Measurements from ENCODE around the gene POTEH.
"Not testable (repeated sequence)": the region's sequence is repeated elsewhere in the genome, so short reads cannot be mapped to it uniquely, and the experiment has no call there.

The POTEH gene

DNA sequence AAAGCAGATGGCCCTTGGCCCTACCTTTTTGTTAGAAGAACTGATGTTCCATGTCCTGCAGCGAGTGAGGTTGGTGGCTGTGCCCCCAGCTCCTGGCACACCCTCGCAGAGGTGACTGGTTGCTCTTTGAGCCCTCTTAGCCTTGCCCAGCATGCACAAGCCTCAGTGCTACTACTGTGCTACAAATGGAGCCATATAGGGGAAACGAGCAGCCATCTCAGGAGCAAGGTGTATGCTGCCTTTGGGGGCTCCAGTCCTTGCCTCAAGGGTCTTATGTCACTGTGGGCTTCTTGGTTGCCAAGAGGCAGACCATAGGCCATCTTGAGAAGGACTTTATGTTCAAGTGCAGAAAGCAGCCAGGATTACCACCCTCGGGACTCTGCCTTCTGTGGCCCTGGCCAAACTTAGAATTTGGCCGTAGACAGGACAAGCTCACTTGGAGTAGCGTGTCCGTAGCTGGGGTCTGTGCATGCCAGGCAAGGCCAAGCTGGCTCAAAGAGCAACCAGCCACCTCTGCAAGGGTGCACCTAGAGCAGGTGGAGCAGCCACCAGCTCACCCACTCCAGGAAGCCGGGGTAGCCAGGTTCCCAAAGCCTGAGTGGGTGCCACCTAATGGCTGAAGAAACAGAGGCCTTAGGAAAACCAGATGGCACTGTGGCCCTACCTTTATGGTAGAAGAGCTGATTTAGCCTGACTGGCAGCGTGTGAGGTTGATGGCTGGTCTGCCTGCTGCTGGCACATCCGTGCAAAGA is 48.5 kb downstream of the POTEH start:
- not testable (repeated sequence) for DNase-seq

GRCh38 chr22:15738909-15739391 is 49.1 kb downstream of the POTEH start:
- DNase-seq: not testable (repeated sequence)

DNA sequence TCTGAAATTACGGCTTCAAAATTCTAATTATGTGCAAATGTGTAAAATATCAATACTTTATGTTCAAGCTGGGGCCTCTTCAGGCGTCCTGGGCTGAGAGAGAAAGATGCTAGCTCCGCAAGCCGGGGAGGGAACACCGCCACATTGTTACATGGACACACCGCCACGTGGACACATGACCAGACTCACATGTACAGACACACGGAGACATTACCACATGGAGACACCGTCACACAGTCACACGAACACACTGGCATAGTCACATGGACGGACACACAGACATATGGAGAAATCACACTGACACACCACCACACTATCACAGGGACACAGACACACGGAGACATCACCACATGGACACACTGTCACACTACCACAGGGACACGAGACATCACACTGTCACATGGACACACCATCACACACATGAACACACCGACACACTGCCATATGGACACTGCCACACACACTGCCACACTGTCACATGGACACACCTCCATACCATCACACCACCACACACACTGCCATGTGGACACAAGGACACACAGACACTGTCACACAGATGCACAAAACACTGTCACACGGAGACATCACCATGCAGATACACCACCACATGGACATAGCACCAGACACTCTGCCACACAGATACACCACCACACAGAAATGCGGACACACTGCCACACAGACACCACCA is 58.0 kb downstream of the POTEH start:
- DNase-seq: not testable (repeated sequence)

DNA sequence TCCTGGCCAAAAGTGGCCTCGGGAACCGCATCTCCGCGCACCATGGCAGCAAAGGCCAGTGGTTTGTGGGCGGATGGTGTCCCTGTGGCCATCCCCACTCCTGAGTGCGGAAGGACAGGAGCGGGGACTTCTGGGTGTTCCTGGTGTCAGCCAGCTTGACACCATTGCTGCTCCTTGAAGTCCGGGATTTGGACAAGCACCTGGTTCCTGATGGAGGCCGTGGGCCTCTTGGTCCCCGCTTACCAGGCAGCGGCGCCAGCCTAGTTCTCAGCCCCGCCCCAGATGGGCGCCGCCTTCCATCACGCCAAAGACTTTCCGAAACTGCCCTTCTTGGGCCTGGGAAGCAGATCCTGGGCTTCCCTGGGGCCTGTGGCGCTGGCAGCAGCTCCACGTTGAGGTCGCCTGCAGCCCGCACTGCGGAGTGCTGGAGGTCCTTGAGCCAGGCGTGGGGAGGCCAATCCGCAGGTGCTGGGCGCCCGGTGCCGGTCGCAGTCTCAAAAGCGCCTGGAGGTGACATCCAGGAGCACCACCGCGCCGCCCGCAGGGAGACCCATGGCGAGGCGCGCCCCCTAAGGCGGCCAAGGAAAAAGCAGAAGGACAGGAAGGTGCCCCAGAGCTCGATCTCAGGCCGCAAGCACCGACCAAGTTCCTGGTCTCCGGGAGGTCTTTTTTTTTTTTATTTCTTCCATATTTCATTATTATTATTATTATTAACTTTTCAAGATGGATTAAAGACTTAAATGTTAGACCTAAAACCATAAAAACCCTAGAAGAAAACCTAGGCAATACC is 59.5 kb downstream of the POTEH start:
- peak; percentile 4 for DNase-seq

DNA sequence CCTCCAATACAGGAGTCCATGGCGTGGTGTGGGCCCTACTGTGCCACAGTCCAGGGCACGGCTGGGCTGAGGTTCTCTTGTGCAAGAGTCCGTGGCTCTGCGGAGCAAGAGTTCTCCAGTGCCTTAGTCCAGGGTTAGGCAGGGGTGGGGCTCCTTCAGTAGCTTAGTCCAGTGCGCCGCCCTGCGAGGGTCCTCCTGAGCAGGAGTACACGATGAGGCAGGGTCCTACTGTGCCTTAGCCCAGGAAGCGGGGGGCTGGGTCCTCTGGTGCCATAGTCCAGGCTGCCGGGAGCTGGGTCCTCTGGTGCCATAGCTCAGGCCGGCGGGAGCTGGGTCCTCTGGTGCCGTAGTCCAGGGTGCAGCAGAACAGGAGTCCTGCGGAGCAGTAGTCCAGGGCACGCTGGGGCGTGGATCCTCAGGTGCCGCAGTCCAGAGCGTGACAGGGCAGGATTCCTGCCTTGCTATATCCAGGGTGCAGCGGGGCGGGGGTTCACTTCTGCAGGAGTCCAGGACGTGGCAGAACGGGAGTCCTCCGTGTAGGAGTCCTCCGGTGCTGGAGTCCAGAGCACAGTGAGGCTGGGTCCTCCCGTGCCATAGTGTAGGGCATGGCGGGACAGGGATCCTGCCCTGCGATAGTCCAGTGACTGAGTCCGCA is 69.7 kb downstream of the POTEH start:
- not testable (repeated sequence) for DNase-seq

- DNase-seq: not testable (repeated sequence)
Observed at GRCh38 chr22:15760388-15761150, 70.7 kb downstream of the POTEH start.

DNA sequence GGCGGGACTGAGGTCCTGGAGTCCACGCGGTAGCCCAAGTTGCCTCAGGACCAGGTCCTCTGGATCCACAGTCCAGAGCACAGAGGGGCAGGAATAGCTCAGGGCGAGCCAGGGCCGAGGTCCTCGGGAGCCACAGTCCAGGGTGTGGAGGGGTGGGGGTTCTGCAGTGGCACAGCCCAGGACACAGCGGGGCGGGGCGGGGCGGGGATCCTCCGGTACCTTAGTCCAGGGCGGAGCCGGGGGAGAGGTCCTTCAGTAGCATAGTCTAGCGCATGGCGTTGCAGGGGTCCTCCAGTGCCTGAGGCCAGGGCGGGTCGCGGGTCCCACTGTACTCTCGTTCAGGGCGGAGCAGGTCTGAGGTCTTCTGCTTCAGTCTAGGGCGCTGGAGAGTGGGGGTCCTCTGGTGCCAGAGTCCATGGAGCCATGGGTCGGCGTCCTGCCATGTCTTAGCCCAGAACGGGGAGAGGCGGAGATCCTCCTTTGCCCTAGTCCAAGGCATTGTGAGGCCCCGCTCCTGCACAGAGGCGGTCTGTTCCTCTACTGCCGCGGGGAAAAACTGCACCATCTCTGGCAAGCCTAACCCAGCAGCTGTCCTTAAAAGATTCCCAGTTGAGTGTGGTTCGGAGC is 71.4 kb downstream of the POTEH start:
- not testable (repeated sequence) for DNase-seq

DNA sequence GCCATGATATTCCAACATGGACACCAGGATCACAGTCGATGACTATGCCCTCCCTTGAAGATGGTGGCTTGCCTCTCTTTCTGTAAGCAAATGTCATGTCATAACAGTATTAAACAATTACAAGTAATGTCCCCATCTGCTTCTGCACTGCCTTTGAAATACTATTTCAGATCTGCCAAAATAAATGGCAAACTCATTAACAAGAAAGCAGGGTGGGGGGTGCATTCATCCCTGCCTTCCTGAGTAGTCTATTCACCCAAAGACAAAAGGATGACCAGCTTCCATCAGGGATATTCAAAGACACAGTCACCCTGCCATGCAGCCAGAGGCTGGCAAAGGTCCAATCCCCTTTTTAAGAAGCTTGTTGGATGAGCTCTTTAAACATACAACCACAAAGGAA is 73.7 kb downstream of the POTEH start:
- not testable (repeated sequence) for DNase-seq

Measured in femur (tissue), 1 donor.